CD4-positive, alpha-beta T cell treated with Interferon alpha-2 for 1 hour (primary cell): ENCODE measurements around the gene MYH11.

Source experiments
- DNase-seq, 2 donors: peaks; one replicate each; pipeline ENCODE4 v3.0.0-alpha.2; 2020 to 2022

MYH11 gene

GRCh38 chr16:15856901-15857698 is at the start of gene MYH11:
Gene MYH11 (minus strand): TSS chr16:15857028. CDS start chr16:15838252, 18,776 bp downstream.
- no peak for DNase-seq

DNA sequence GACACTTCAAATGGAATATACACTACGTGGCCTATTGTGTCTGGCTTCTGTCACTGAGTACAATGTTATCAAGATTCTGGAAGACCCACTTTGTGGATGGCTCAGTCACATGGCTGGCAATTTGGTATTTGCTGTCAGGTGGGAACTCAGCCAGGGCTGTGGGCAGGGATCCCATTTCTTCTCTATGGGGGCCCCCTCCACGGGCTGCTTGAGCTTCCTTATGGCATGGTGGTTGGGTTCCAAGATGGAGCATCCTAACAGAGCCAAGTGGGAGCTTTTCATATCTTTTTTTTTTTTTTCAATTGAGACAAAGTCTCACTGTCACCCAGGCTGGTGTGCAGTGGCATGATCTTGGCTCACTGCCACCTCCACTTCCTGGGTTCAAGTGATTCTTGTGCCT is 49.6 kb upstream of the MYH11 start:
- no peak for DNase-seq

DNA sequence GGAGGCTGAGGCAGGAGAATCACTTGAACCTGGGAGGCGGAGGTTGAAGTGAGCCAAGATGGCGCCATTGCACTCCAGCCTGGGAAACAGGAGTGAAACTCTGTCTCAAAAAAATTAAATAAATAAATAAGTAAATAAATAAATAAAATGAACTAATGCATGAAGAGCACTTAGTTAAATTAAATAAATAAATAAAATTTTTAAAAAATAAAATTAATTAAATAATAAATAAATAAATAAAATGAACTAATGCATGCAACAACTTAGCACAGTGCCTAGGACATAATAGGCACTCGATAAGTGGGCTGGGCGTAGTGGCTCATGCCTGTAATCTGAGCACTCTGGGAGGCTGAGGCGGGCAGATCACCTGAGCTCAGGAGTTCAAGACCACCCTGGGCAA is 47.1 kb upstream of the MYH11 start:
- no peak for DNase-seq

DNA sequence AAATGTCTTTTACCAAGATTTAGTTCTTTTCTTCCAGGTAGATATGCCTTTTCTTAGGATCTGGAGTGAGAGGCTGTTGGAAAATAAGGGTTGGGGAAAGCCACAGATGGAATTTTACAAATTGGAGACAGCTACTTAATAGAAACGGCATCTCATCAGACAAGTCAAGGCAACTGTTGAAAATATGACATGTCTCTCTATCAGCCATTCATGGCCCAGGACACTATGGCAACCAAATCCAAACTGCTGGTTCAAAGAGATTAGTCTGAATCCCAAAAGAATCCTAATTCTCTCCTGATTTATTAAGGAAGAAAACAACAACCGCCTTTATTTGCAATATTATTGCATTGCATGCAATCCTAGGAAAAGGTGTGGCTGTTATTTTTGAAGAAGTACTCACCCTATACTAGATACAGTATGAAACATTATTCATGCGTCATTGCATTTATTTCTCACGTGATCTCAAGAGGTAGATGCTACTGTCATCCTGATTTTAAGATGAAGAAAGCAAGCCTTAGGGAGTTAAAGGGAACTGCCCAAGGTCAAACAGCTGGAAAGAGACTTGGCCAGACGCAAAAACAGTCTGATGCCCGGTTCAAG is 44.2 kb upstream of the MYH11 start:
- DNase-seq = no peak

- DNase-seq = no peak
Observed at GRCh38 chr16:15900357-15900756, 43.5 kb upstream of the MYH11 start.

DNA sequence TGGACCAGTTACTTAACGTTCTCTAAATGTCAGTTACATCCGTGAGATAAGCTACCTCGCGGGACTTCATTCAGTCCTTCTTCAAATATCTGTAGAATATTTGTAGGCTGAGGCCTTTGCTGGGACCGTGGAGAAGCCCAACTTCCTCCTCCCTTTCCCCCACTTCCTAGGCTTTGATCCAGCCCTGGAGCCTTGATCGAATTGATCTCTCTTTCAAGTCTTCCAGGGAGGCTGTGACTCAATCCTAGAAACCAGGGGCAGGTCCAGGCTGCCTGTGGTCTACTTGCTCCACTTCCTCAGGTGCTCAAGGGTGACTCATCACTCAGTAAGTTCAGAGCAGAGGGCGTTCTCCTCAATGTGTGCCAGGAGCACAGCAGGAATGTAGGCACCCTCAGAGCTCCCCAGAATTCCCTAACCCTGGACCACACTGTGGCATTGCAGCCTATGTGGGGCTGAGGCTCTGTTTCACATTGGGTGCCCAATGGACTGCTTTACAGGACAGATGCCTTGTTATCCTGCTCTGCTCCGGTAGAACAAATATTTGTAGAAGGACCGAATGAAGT is 42.8 kb upstream of the MYH11 start:
- no peak for DNase-seq

DNA sequence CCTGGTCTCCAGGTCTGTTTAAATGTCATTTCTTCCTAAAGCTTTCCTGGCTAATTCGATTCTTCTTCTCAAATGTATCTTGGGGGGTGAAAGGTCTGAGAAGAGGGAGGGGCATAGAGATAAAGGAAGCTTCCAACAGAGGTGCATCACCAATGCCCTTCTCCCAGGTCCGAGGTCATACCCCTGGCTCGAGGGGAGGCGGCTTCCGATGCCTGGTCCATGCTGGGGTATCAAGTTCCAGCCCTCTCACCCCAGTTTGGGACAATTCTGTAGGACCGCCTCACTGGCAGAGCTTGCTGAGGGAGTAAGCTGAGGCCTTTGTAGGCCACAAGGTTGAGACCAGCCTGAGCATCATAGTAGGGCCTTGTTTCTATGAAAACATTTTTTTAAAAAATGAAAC is 41.8 kb upstream of the MYH11 start:
- no peak for DNase-seq

GRCh38 chr16:15897834-15898254 is 41.0 kb upstream of the MYH11 start:
- DNase-seq = no peak

DNA sequence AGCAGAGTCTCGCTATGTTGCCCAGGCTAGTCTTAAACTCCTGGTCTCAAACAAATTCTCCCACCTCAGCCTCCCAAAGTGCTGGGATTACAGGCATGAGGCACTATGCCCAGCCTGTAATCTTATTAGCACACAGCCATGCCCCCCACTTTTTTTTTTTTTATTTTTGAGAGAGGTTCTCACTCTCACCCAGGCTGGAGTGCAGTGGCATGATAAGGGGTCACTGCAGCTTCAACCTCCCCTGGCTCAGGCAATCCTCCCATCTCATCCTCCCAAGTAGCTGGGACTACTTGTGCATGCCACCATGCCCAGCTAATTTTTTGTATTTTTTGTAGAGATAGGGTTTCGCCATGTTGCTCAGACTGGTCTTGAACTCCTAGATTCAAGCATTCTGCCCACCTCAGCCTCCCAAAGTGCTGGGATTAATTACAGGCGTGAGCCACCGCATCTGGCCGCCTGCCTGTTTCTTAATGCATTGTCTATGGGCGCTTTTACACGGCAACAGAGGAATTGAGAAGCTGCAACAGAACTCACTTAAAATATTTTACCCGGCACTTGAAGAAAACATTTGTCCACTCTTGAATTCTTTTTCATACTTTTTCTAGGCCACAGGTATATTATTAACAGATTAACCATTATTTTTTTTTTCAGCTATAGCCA is 40.4 kb upstream of the MYH11 start:
- DNase-seq = no peak

DNA sequence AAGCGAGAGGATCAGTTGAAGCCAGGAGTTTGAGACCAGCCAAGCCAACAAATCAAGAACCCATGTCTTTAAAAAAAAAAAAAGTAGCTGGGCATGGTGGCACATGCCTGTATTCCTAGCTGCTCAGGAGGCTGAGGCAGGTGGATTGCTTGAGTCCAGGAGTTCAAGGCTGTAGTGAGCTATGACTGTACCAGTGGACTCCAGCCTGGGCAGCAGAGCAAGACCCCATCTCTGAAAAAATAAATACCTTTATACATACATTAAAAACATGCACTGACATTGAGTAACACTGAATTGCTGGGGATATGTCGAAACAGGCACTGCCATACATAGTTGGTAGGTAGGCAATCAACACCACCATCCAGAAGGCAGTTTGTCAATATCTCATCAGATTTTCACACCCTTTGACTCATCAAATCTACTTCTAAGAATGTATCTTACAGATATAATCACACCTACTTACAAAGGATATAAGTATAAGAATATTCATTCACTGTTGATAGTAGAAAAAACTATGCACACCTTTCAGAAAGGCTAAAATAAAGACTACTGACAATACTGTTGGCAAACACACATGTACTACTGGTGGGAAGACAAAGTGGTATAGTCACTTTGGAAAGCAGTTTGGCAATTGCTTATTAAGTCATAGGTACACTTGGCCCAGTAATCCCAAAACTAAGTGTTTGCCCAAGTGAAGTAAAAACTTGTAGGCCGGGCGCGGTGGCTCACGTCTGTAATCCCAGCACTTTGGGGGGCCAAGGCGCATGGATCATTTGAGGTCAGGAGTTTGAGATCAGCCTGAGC is 37.9 kb upstream of the MYH11 start:
- no peak for DNase-seq

- no peak for DNase-seq
Observed at GRCh38 chr16:15891508-15891907, 34.7 kb upstream of the MYH11 start.

GRCh38 chr16:15888072-15888976 is 31.5 kb upstream of the MYH11 start, which contains the start of gene CEP20:
Gene CEP20 (minus strand): TSS chr16:15888603. CDS start chr16:15888585, 18 bp downstream.
- DNase-seq = peak; percentile 100

DNA sequence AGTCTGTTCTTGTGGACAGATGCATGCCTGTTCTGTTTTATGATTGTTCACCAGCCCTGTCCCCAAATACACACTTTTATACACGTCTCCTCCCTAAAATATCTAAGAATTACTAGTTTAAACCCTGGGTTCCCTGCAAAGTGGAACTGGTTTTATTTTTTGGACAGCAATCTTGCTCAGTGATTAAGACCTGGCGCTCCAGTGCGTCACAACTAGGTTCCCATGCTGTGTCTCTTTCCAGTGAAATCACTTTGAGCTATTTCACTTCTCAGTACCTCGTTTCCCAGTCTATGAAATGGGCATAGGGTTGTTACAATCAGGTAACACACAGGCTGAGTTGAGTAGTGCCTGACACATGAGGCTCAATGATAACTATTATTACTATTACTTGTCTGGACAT is 30.5 kb upstream of the MYH11 start:
- DNase-seq = no peak

- DNase-seq = no peak
Observed at GRCh38 chr16:15886078-15886477, 29.2 kb upstream of the MYH11 start.

- no peak for DNase-seq
Observed at GRCh38 chr16:15885560-15886001, 28.8 kb upstream of the MYH11 start.

GRCh38 chr16:15882563-15882962 is 25.7 kb upstream of the MYH11 start:
- no peak for DNase-seq

- no peak for DNase-seq
Observed at GRCh38 chr16:15881794-15882379, 25.1 kb upstream of the MYH11 start.

GRCh38 chr16:15880434-15881308 is 23.8 kb upstream of the MYH11 start:
- DNase-seq = no peak

DNA sequence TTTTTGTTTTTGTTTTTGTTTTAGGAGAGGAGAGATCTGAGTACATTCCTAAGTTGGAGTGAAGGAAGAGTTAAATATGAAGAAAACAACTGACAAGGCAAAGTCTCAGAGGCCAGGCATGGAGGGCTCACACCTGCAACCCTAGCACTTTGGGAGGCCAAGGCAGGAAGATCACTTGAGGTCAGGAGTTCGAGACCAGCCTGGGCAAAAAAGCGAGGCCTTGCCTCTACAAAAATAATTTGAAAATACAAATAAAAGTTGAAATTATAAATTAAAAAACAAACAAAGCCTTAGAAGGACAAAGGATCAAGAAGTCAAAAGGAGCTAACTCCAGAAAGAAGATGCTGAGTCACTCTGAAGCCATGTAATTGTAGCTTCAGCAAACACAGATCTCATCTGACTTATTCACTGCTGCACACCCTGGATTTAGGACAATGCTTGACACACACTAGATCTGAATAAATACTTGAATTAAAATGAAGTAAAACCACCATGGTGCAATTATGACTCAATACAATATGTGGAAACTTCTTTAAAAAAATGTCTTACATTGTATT is 22.5 kb upstream of the MYH11 start:
- DNase-seq = no peak

DNA sequence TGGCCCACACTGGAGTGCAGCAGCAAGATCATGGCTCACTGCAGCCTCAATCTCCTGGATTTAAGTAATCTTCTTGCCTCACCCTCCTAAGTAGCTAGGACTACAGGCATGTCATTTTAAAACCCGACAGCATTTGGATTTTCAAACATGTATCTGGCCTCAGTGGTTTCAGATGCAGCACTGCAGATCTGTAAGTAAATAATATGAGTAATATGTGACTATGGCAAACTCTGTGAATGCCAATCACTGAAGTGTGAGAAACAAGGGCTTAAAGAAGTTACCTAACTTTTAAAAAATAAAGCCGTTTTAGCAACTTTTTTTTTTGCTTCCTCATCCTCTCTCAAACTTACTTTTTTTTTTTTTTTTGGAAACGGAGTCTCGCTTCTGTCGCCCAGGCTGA is 19.7 kb upstream of the MYH11 start:
- no peak for DNase-seq
